HCT116 (cell line): ENCODE results near the gene AP1G1. TPM values are rescaled to one million over a fixed set of nuclear protein-coding genes. Genes with fewer than 3 reads are reported as not detected.

Experiments
- ATAC-seq: fragments of 200-7000 bp; cut with Tn5 transposase; 2 replicates; pipeline ENCODE4 v1.9.1; 2020; ENCODE audit warnings: mild to moderate bottlenecking, moderate library complexity
- BruUV-seq: library from RNA; stranded (reverse); fragments of 400-500 nt; replicated peaks from 2 replicates; lab custom pipeline; 2021; lab: Mats Ljungman, UMichigan
- CTCF ChIA-PET: fragments of 300-600 bp; sonication (Branson Sonifier 250); formaldehyde crosslinking; loops from one replicate; lab custom pipeline; 2021; ENCODE audit warnings: antibody characterized with exemption; lab: Charles Lee
- POLR2A ChIA-PET: fragments of 300-600, 350-600 bp; sonication (Branson Sonifier 250); formaldehyde crosslinking; loops from one replicate; lab custom pipeline; 2021; ENCODE audit warnings: antibody characterized with exemption; lab: Charles Lee
- RAD21 ChIA-PET, 2 experiments: fragments of 300-600 bp; sonication (Branson Sonifier 250); formaldehyde crosslinking; loops; one replicate each; lab custom pipeline; 2023; ENCODE audit warnings: low total read pairs in 2 of 2; ENCODE audit not compliant: uncharacterized antibody in 2 of 2, unreplicated experiment in 2 of 2, low non-redundant PET in 1 of 2; lab: Charles Lee
- DNase-seq: peaks from one replicate; pipeline ENCODE4 v3.0.0-alpha.2; 2010; ENCODE audit warnings: low read depth, low spot score
- H2AFZ ChIP-seq: fragments of 200-600 bp; shearing (Covaris generic), sonication (generic); 2 replicates; pipeline ENCODE4 v1.6.1; 2017; ENCODE audit warnings: low read depth, mixed run types, mixed read lengths, antibody characterized with exemption, low read length; ENCODE audit not compliant: poor library complexity, severe bottlenecking
- H3K27ac ChIP-seq: 2 replicates; pipeline ENCODE4 v1.5.1; 2012; ENCODE audit warnings: low read depth, low read length
- H3K27me3 ChIP-seq: fragments of 200-600 bp; sonication (generic); 2 replicates; pipeline ENCODE4 v1.6.1; 2016; ENCODE audit warnings: mixed run types, low read length, mixed read lengths; ENCODE audit not compliant: insufficient read depth
- H3K36me3 ChIP-seq, 2 experiments: fragments of 200-500 bp in 1 of 2; fragments of 200-600 bp in 1 of 2; sonication (Bioruptor generic) in 1 of 2; sonication (generic) in 1 of 2; 2 replicates each; pipeline versions ENCODE4 v1.5.1 to v1.6.1; 2014 to 2016; ENCODE audit warnings: low read length in 2 of 2, inconsistent platforms in 1 of 2, mixed read lengths in 1 of 2, mixed run types in 1 of 2; ENCODE audit not compliant: insufficient read depth in 2 of 2, control insufficient read depth in 1 of 2
- H3K4me1 ChIP-seq, 2 experiments: fragments of 200-600 bp in 1 of 2; sonication (generic) in 1 of 2; 2 replicates each; pipeline versions ENCODE4 v1.5.1 to v1.6.1; 2012 to 2017; ENCODE audit warnings: low read length in 2 of 2, inconsistent platforms in 1 of 2, mild to moderate bottlenecking in 1 of 2, mixed read lengths in 1 of 2, mixed run types in 1 of 2, moderate library complexity in 1 of 2; ENCODE audit not compliant: insufficient read depth in 2 of 2, control insufficient read depth in 1 of 2
- H3K4me2 ChIP-seq: fragments of 200-600 bp; sonication (generic); 2 replicates; pipeline ENCODE4 v1.6.1; 2017; ENCODE audit warnings: mixed run types, low read length, mixed read lengths
- H3K4me3 ChIP-seq, 2 experiments: fragments of 200-600 bp in 1 of 2; sonication (generic) in 1 of 2; replicated peaks in 1 of 2; 2 replicates each; pipeline ENCODE4 v1.5.1; 2011 to 2016; ENCODE audit warnings: low read length in 2 of 2, control low read depth in 1 of 2, low read depth in 1 of 2, mild to moderate bottlenecking in 1 of 2, mixed read lengths in 1 of 2, mixed run types in 1 of 2
- H3K79me2 ChIP-seq: fragments of 200-600 bp; sonication (generic); 2 replicates; pipeline ENCODE4 v1.6.1; 2017; ENCODE audit warnings: mild to moderate bottlenecking, mixed run types, low read length, moderate library complexity, mixed read lengths; ENCODE audit not compliant: insufficient read depth
- H3K9ac ChIP-seq: fragments of 200-600 bp; sonication (generic); 2 replicates; pipeline ENCODE4 v1.6.1; 2016; ENCODE audit warnings: low read length, mixed read lengths
- H3K9me2 ChIP-seq: fragments of 200-600 bp; sonication (generic), shearing (Covaris generic); 2 replicates; pipeline ENCODE4 v1.6.1; 2017; ENCODE audit warnings: mixed run types, mild to moderate bottlenecking, moderate library complexity; ENCODE audit not compliant: insufficient read depth
- H3K9me3 ChIP-seq, 2 experiments: fragments of 200-500 bp in 1 of 2; fragments of 200-600 bp in 1 of 2; sonication (Bioruptor generic) in 1 of 2; sonication (generic) in 1 of 2; 2 replicates each; pipeline ENCODE4 v1.6.1; 2014 to 2017; ENCODE audit warnings: low read length in 2 of 2, mixed read lengths in 2 of 2, inconsistent platforms in 1 of 2, low read depth in 1 of 2, mild to moderate bottlenecking in 1 of 2, mixed run types in 1 of 2, moderate library complexity in 1 of 2; ENCODE audit not compliant: control insufficient read depth in 1 of 2, insufficient read depth in 1 of 2
- H4K20me1 ChIP-seq: fragments of 200-600 bp; sonication (generic), shearing (Covaris generic); 2 replicates; pipeline ENCODE4 v1.6.1; 2017; ENCODE audit warnings: mixed run types, mild to moderate bottlenecking, moderate library complexity; ENCODE audit not compliant: insufficient read depth
- EZH2 ChIP-seq: fragments of 200-600 bp; sonication (generic); IDR thresholded peaks from 2 replicates; pipeline ENCODE4 v1.6.1; 2017; ENCODE audit warnings: antibody characterized with exemption, mixed run types
- JUND ChIP-seq: IDR thresholded peaks from 2 replicates; pipeline ENCODE4 v1.6.1; 2012
- MAX ChIP-seq: IDR thresholded peaks from 2 replicates; pipeline ENCODE4 v1.6.1; 2012
- REST ChIP-seq: IDR thresholded peaks from 2 replicates; pipeline ENCODE4 v1.6.1; 2012; ENCODE audit warnings: low read depth
- SIN3A ChIP-seq: IDR thresholded peaks from 2 replicates; pipeline ENCODE4 v1.6.1; 2012; ENCODE audit warnings: low read depth
- ZBTB33 ChIP-seq: IDR thresholded peaks from 2 replicates; pipeline ENCODE4 v1.6.1; 2011; ENCODE audit warnings: mild to moderate bottlenecking, low read length, moderate library complexity; ENCODE audit not compliant: insufficient replicate concordance; ENCODE audit errors: extremely low read depth
- ZFX ChIP-seq: fragments of 450-650 bp; IDR thresholded peaks from 2 replicates; pipeline ENCODE4 v1.6.1; 2017
- intact Hi-C: fragments of 100-400 bp; cut with micrococcal nuclease; formaldehyde crosslinking; loops from 2 replicates; pipeline ENCODE4 v1.10.0; 2022
- total RNA-seq: library from RNA; stranded (reverse); gene quantifications from one replicate; pipeline ENCODE4 v1.2.1, GENCODE V29; 2021; ENCODE audit not compliant: unreplicated experiment

The AP1G1 gene
- total RNA-seq, 1 experiment from 2014 or later = 70.2 TPM

GRCh38 chr16:71769222-71769621, 39.4 kb downstream of the AP1G1 start:
- H4K20me1 ChIP-seq = no peaks in the 10 kb centered on the region
- no peak for DNase-seq
- POLR2A ChIA-PET = interaction anchor here (0.7 kb wide), 1 partner anchor 10 kb away, joined by 3 read pairs; no protein-coding TSS in a partner anchor

GRCh38 chr16:71767060-71767900, 41.4 kb downstream of the AP1G1 start:
- no peak overlapping the region for H3K27ac ChIP-seq
- H4K20me1 ChIP-seq = no peaks in the 10 kb centered on the region
- ChIA-PET CTCF (no interaction called here), RAD21 (no interaction called here), POLR2A (no interaction called here)
- peaks cover 10 to 21% of the 10 kb centered on the region in 2 experiments; a peak in 2 of 4 replicates for H3K36me3 ChIP-seq
- no peak overlapping the region for H3K4me2 ChIP-seq
- H3K27me3 ChIP-seq = no peaks in the 10 kb centered on the region
- no peaks in the 10 kb centered on the region for H3K9me3 ChIP-seq
- intact Hi-C loops = no loop called here
- H3K4me1 ChIP-seq = no peaks in the 10 kb centered on the region
- H3K79me2 ChIP-seq = peaks cover 4% of the 10 kb centered on the region; the same call in 1 of the 2 replicates
- TF ChIP-seq MAX = no peak
- no peak for TF ChIP-seq EZH2
- no peak for TF ChIP-seq SIN3A
- TF ChIP-seq JUND = no peak
- TF ChIP-seq ZFX = no peak
- TF ChIP-seq REST = no peak
- H3K4me3 ChIP-seq = no peak overlapping the region
- no peak overlapping the region for H2AFZ ChIP-seq
- ATAC-seq (no peak), DNase-seq (no peak)
- no peaks in the 10 kb centered on the region for H3K9me2 ChIP-seq
- BruUV-seq = no TSS peak
- H3K9ac ChIP-seq = no peak overlapping the region

More at GRCh38 chr16:71769222-71769621, 39.4 kb downstream of the AP1G1 start:
- Histone ChIP-seq H3K27me3 (no peaks in the 10 kb centered on the region), H2AFZ (no peak overlapping the region), H3K9ac (no peak overlapping the region), H3K79me2 (peaks cover 4% of the 10 kb centered on the region; the same call in 1 of the 2 replicates), H3K9me3 (no peaks in the 10 kb centered on the region), H3K36me3 (peaks cover 8 to 26% of the 10 kb centered on the region in 2 experiments; a peak in 2 of 4 replicates), H3K27ac (no peak overlapping the region), H3K4me1 (no peaks in the 10 kb centered on the region), H3K4me2 (no peak overlapping the region), H3K4me3 (no peak overlapping the region), H3K9me2 (no peaks in the 10 kb centered on the region)
- BruUV-seq = no TSS peak
- no peak for TF ChIP-seq ZBTB33
- CTCF ChIA-PET = no interaction called here
- RAD21 ChIA-PET = no interaction called here
- no peak for ATAC-seq
- intact Hi-C loops = no loop called here
